ENCODE results near the gene COL4A2. TPM values are rescaled to one million over a fixed set of nuclear protein-coding genes. Genes with fewer than 3 reads are reported as not detected.

Gene COL4A2
- total and polyA plus RNA-seq, 4 donors, result 130 to 334 (median 170) TPM

GRCh38 chr13:110422913-110423688 lies 116.0 kb downstream of the COL4A2 start:
- Histone ChIP-seq H3K9me3 (ENCODE audit: control insufficient read depth, insufficient read depth, low read length) (no peaks in the 10 kb centered on the region), H3K4me1 (ENCODE audit: control insufficient read depth, insufficient read depth, low read length) (peaks cover 9% of the 10 kb centered on the region), H3K27ac (ENCODE audit: low read depth, low read length) (no peak overlapping the region), H3K36me3 (ENCODE audit: control insufficient read depth, insufficient read depth, low read length) (no peaks in the 10 kb centered on the region), H3K27me3 (ENCODE audit: control insufficient read depth, insufficient read depth, low read length) (no peaks in the 10 kb centered on the region), H3K4me3 (ENCODE audit: low read depth, low read length) (no peak overlapping the region)
- DNase-seq (ENCODE audit: low read depth in 4 of 6, low spot score in 6 of 6), result peak in 1 of 6 donors; percentile 18
- 100% methylated on average over 3 of the region's 12 CpGs for WGBS (ENCODE audit: insufficient coverage)

- no peak for DNase-seq (ENCODE audit: low read depth in 4 of 6, low spot score in 6 of 6)
- H3K4me1 ChIP-seq (ENCODE audit: control insufficient read depth, insufficient read depth, low read length), result peaks cover 9% of the 10 kb centered on the region
- H3K27ac ChIP-seq (ENCODE audit: low read depth, low read length), result no peak overlapping the region
- H3K27me3 ChIP-seq (ENCODE audit: control insufficient read depth, insufficient read depth, low read length), result no peaks in the 10 kb centered on the region
- no peak overlapping the region for H3K4me3 ChIP-seq (ENCODE audit: low read depth, low read length)
- 55% methylated on average over 2 of the region's 11 CpGs for WGBS (ENCODE audit: insufficient coverage)
- H3K36me3 ChIP-seq (ENCODE audit: control insufficient read depth, insufficient read depth, low read length), result no peaks in the 10 kb centered on the region
- H3K9me3 ChIP-seq (ENCODE audit: control insufficient read depth, insufficient read depth, low read length), result no peaks in the 10 kb centered on the region
These were observed 116.7 kb downstream of the COL4A2 start for GRCh38 chr13:110423689-110424302.

GRCh38 chr13:110424569-110425443 lies 117.7 kb downstream of the COL4A2 start:
- Histone ChIP-seq H3K36me3 (ENCODE audit: control insufficient read depth, insufficient read depth, low read length) (no peaks in the 10 kb centered on the region), H3K27me3 (ENCODE audit: control insufficient read depth, insufficient read depth, low read length) (no peaks in the 10 kb centered on the region), H3K4me1 (ENCODE audit: control insufficient read depth, insufficient read depth, low read length) (peaks cover 9% of the 10 kb centered on the region), H3K4me3 (ENCODE audit: low read depth, low read length) (no peak overlapping the region), H3K27ac (ENCODE audit: low read depth, low read length) (peak overlapping the region; percentile 70), H3K9me3 (ENCODE audit: control insufficient read depth, insufficient read depth, low read length) (no peaks in the 10 kb centered on the region)
- peak in 1 of 6 donors; percentile 34 for DNase-seq (ENCODE audit: low read depth in 4 of 6, low spot score in 6 of 6)
- 47% methylated on average over 24 of the region's 26 CpGs for WGBS (ENCODE audit: insufficient coverage)

- H3K4me3 ChIP-seq (ENCODE audit: low read depth, low read length), result no peak overlapping the region
- H3K27ac ChIP-seq (ENCODE audit: low read depth, low read length), result peak overlapping the region; percentile 70
- H3K9me3 ChIP-seq (ENCODE audit: control insufficient read depth, insufficient read depth, low read length), result no peaks in the 10 kb centered on the region
- peaks cover 9% of the 10 kb centered on the region for H3K4me1 ChIP-seq (ENCODE audit: control insufficient read depth, insufficient read depth, low read length)
- peak in 1 of 6 donors; percentile 58 for DNase-seq (ENCODE audit: low read depth in 4 of 6, low spot score in 6 of 6)
- H3K27me3 ChIP-seq (ENCODE audit: control insufficient read depth, insufficient read depth, low read length), result no peaks in the 10 kb centered on the region
- H3K36me3 ChIP-seq (ENCODE audit: control insufficient read depth, insufficient read depth, low read length), result no peaks in the 10 kb centered on the region
- WGBS (ENCODE audit: insufficient coverage), result 72% methylated on average over 7 of the region's 8 CpGs
These were observed 118.3 kb downstream of the COL4A2 start for GRCh38 chr13:110425444-110425780.

- H3K27ac ChIP-seq (ENCODE audit: low read depth, low read length), result no peak overlapping the region
- 40% methylated on average over 1 of the region's 4 CpGs for WGBS (ENCODE audit: insufficient coverage)
- no peaks in the 10 kb centered on the region for H3K36me3 ChIP-seq (ENCODE audit: control insufficient read depth, insufficient read depth, low read length)
- H3K27me3 ChIP-seq (ENCODE audit: control insufficient read depth, insufficient read depth, low read length), result no peaks in the 10 kb centered on the region
- H3K4me3 ChIP-seq (ENCODE audit: low read depth, low read length), result no peak overlapping the region
- DNase-seq (ENCODE audit: low read depth in 4 of 6, low spot score in 6 of 6), result peak in 2 of 6 donors; percentile 36 to 84
- H3K4me1 ChIP-seq (ENCODE audit: control insufficient read depth, insufficient read depth, low read length), result peaks cover 9% of the 10 kb centered on the region
- no peaks in the 10 kb centered on the region for H3K9me3 ChIP-seq (ENCODE audit: control insufficient read depth, insufficient read depth, low read length)
These were observed 119.7 kb downstream of the COL4A2 start for GRCh38 chr13:110426735-110427134.

GRCh38 chr13:110428313-110428712 lies 121.2 kb downstream of the COL4A2 start:
- Histone ChIP-seq H3K4me1 (ENCODE audit: control insufficient read depth, insufficient read depth, low read length) (peaks cover 14% of the 10 kb centered on the region), H3K27me3 (ENCODE audit: control insufficient read depth, insufficient read depth, low read length) (no peaks in the 10 kb centered on the region), H3K27ac (ENCODE audit: low read depth, low read length) (no peak overlapping the region), H3K9me3 (ENCODE audit: control insufficient read depth, insufficient read depth, low read length) (no peaks in the 10 kb centered on the region), H3K36me3 (ENCODE audit: control insufficient read depth, insufficient read depth, low read length) (peaks cover 5% of the 10 kb centered on the region), H3K4me3 (ENCODE audit: low read depth, low read length) (no peak overlapping the region)
- WGBS (ENCODE audit: insufficient coverage), result 91% methylated on average over 11 of the region's 13 CpGs
- DNase-seq (ENCODE audit: low read depth in 4 of 6, low spot score in 6 of 6), result no peak

- Histone ChIP-seq H3K36me3 (ENCODE audit: control insufficient read depth, insufficient read depth, low read length) (peaks cover 5% of the 10 kb centered on the region), H3K4me3 (ENCODE audit: low read depth, low read length) (no peak overlapping the region), H3K9me3 (ENCODE audit: control insufficient read depth, insufficient read depth, low read length) (no peaks in the 10 kb centered on the region), H3K4me1 (ENCODE audit: control insufficient read depth, insufficient read depth, low read length) (peaks cover 6% of the 10 kb centered on the region), H3K27me3 (ENCODE audit: control insufficient read depth, insufficient read depth, low read length) (no peaks in the 10 kb centered on the region), H3K27ac (ENCODE audit: low read depth, low read length) (no peak overlapping the region)
- no peak for DNase-seq (ENCODE audit: low read depth in 4 of 6, low spot score in 6 of 6)
- WGBS (ENCODE audit: insufficient coverage), result 100% methylated on average over 7 of the region's 13 CpGs
These were observed 123.6 kb downstream of the COL4A2 start for GRCh38 chr13:110430391-110431336.

GRCh38 chr13:110431425-110432294 lies 124.6 kb downstream of the COL4A2 start:
- peaks cover 5% of the 10 kb centered on the region for H3K4me1 ChIP-seq (ENCODE audit: control insufficient read depth, insufficient read depth, low read length)
- H3K36me3 ChIP-seq (ENCODE audit: control insufficient read depth, insufficient read depth, low read length), result peaks cover 5% of the 10 kb centered on the region

More at GRCh38 chr13:110431425-110432294, 124.6 kb downstream of the COL4A2 start:
- 84% methylated on average over 13 of the region's 13 CpGs for WGBS (ENCODE audit: insufficient coverage)
- Histone ChIP-seq H3K9me3 (ENCODE audit: control insufficient read depth, insufficient read depth, low read length) (no peaks in the 10 kb centered on the region), H3K27ac (ENCODE audit: low read depth, low read length) (peak overlapping the region; percentile 12), H3K27me3 (ENCODE audit: control insufficient read depth, insufficient read depth, low read length) (no peaks in the 10 kb centered on the region), H3K4me3 (ENCODE audit: low read depth, low read length) (no peak overlapping the region)
- peak in 1 of 6 donors; percentile 73 for DNase-seq (ENCODE audit: low read depth in 4 of 6, low spot score in 6 of 6)

Data from spinal cord (tissue), 10 donors.